Measurements from ENCODE around the gene MOCS1. TPM values are rescaled to one million over a fixed set of nuclear protein-coding genes. Genes with fewer than 3 reads are reported as not detected.
A peak's percentile ranks its signal among the peaks of the same experiment; 100 is the strongest.

MOCS1 gene
- total and polyA plus RNA-seq, 3 experiments from 2014 or later: 0.53 to 0.78 (median 0.77) TPM

GRCh38 chr6:39882531-39882899 lies 51.7 kb downstream of the MOCS1 start:
- POLR2A ChIA-PET: no interaction called here
- H3K4me3 Mint-ChIP-seq: peak overlapping the region in 1 of 7 donors; percentile 62
- H3K4me1 ChIP-seq (ENCODE audit: insufficient read depth, low read length): no peaks in the 10 kb centered on the region
- no peaks in the 10 kb centered on the region for H3K9me3 ChIP-seq (ENCODE audit: low read length)
- H3K4me3 ChIP-seq (ENCODE audit: low read length): no peak overlapping the region
- no peaks in the 10 kb centered on the region for H3K36me3 Mint-ChIP-seq
- H3K9me3 Mint-ChIP-seq: no peaks in the 10 kb centered on the region
- no peak overlapping the region for H3K27ac Mint-ChIP-seq
- no peak for DNase-seq
- no peak overlapping the region for H3K27ac ChIP-seq (ENCODE audit: low read depth, low read length)
- H3K4me1 Mint-ChIP-seq: no peaks in the 10 kb centered on the region
- H3K27me3 Mint-ChIP-seq: peaks cover 11 to 12% of the 10 kb centered on the region in 2 donors
- CTCF ChIA-PET: no interaction called here
- no peaks in the 10 kb centered on the region for H3K36me3 ChIP-seq (ENCODE audit: insufficient read depth, low read length)
- H3K27me3 ChIP-seq (ENCODE audit: insufficient read depth, low read length, poor library complexity, severe bottlenecking): no peaks in the 10 kb centered on the region

DNA sequence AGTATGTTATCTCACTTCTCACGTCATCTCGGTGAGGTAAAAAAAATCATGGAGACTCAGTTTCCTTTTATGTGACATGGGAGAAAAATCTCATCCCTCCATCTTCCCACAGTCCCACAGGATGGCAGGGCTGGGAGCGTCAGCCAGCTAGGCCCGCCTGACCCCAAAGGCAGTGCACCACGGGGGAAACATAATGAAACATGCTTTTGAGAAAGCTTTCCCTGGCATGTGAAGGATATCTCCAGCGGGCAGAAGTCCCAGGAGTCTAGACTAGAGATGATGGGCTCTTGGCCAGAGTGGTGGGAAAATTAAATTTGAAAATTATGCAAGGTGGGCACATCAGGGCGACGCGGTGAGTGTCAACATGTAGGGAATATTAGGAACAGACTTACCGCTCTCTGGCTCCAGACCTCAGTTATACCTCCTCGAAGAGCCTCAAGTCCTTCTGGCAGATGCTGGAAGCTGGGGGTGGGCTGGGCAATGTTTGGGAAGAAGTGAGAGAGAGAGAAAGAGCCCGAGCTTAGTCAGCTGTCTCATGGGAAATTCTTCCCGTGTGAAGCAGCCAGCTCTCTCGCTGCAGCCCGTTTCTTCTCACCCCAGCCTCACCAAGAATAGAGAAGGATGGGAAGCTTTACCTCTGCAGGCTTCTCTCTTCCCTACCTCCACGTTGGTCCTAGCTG lies 52.3 kb downstream of the MOCS1 start:
- Histone ChIP-seq H3K27ac (ENCODE audit: low read depth, low read length) (no peak overlapping the region), H3K4me3 (ENCODE audit: low read length) (no peak overlapping the region), H3K27me3 (ENCODE audit: insufficient read depth, low read length, poor library complexity, severe bottlenecking) (no peaks in the 10 kb centered on the region), H3K4me1 (ENCODE audit: insufficient read depth, low read length) (no peaks in the 10 kb centered on the region), H3K9me3 (ENCODE audit: low read length) (no peaks in the 10 kb centered on the region), H3K36me3 (ENCODE audit: insufficient read depth, low read length) (no peaks in the 10 kb centered on the region)
- ChIA-PET CTCF (no interaction called here), POLR2A (no interaction called here)
- Mint-ChIP-seq H3K9me3 (no peaks in the 10 kb centered on the region), H3K27me3 (peaks cover 7 to 12% of the 10 kb centered on the region in 2 donors), H3K4me3 (peak overlapping the region in 1 of 7 donors; percentile 62), H3K27ac (no peak overlapping the region), H3K36me3 (no peaks in the 10 kb centered on the region), H3K4me1 (no peaks in the 10 kb centered on the region)
- no peak for DNase-seq

GRCh38 chr6:39880594-39880993 lies 53.7 kb downstream of the MOCS1 start:
- POLR2A ChIA-PET: no interaction called here
- Histone ChIP-seq H3K27me3 (ENCODE audit: insufficient read depth, low read length, poor library complexity, severe bottlenecking) (no peaks in the 10 kb centered on the region), H3K4me3 (ENCODE audit: low read length) (no peak overlapping the region), H3K4me1 (ENCODE audit: insufficient read depth, low read length) (no peaks in the 10 kb centered on the region), H3K9me3 (ENCODE audit: low read length) (no peaks in the 10 kb centered on the region), H3K36me3 (ENCODE audit: insufficient read depth, low read length) (no peaks in the 10 kb centered on the region), H3K27ac (ENCODE audit: low read depth, low read length) (no peak overlapping the region)
- no peak overlapping the region for H3K4me3 Mint-ChIP-seq
- H3K9me3 Mint-ChIP-seq: no peaks in the 10 kb centered on the region
- H3K27me3 Mint-ChIP-seq: peaks cover 3% of the 10 kb centered on the region in 2 donors
- no peaks in the 10 kb centered on the region for H3K36me3 Mint-ChIP-seq
- no peaks in the 10 kb centered on the region for H3K4me1 Mint-ChIP-seq
- H3K27ac Mint-ChIP-seq: no peak overlapping the region
- no peak for DNase-seq
- CTCF ChIA-PET: no interaction called here

DNA sequence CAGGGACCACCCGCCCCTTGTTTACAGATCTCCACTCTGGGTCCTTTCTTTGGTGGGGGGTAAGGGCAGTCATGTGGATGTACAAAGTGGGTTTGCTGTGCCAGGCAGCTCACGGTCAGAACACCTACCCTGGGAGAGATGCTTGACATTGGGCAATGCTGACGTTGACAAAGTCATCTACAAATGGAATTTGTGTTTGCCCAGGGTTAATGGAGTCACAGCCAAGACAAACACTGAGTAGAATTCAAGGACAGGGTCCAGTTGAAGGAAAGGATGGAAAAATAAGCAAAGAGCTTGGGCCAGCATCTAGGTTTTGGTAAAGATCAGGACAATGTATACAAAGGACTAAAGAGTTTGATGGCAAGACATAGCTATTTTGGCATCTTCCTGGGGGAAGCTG lies 54.7 kb downstream of the MOCS1 start:
- H3K27ac Mint-ChIP-seq: no peak overlapping the region
- DNase-seq: no peak
- peaks cover 0 to 3% of the 10 kb centered on the region in 2 donors for H3K27me3 Mint-ChIP-seq
- Histone ChIP-seq H3K27me3 (ENCODE audit: insufficient read depth, low read length, poor library complexity, severe bottlenecking) (no peaks in the 10 kb centered on the region), H3K4me3 (ENCODE audit: low read length) (no peak overlapping the region), H3K27ac (ENCODE audit: low read depth, low read length) (no peak overlapping the region), H3K9me3 (ENCODE audit: low read length) (no peaks in the 10 kb centered on the region), H3K36me3 (ENCODE audit: insufficient read depth, low read length) (no peaks in the 10 kb centered on the region), H3K4me1 (ENCODE audit: insufficient read depth, low read length) (no peaks in the 10 kb centered on the region)
- no peaks in the 10 kb centered on the region for H3K4me1 Mint-ChIP-seq
- H3K36me3 Mint-ChIP-seq: no peaks in the 10 kb centered on the region
- no peak overlapping the region for H3K4me3 Mint-ChIP-seq
- ChIA-PET CTCF (no interaction called here), POLR2A (no interaction called here)
- no peaks in the 10 kb centered on the region for H3K9me3 Mint-ChIP-seq

DNA sequence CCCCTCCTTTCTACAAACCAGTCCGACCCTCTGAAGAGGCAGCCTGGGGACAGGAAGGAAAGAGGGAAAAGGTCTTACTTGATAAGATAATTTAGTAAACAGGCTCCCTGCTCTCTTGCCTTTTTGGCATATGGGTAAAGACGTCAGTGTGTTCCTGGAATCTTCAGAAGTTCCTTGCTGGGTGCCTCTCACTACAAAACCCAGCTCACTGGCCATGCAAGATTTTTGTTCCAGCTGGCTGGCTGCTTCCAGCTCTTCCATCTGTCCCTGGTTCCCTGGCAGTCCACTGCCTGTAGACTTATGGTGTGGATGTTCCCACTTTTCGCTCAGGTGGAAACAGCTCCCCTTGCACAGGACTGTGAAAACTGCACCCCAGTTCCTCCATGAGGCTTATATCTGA lies 57.4 kb downstream of the MOCS1 start:
- no peak overlapping the region for H3K4me3 ChIP-seq (ENCODE audit: low read length)
- H3K27ac ChIP-seq (ENCODE audit: low read depth, low read length): no peak overlapping the region
- CTCF ChIA-PET: no interaction called here
- Mint-ChIP-seq H3K4me1 (no peaks in the 10 kb centered on the region), H3K27ac (no peak overlapping the region), H3K9me3 (no peaks in the 10 kb centered on the region), H3K27me3 (peaks cover 0 to 1% of the 10 kb centered on the region in 2 donors), H3K4me3 (no peak overlapping the region), H3K36me3 (no peaks in the 10 kb centered on the region)
- H3K4me1 ChIP-seq (ENCODE audit: insufficient read depth, low read length): no peaks in the 10 kb centered on the region
- H3K36me3 ChIP-seq (ENCODE audit: insufficient read depth, low read length): no peaks in the 10 kb centered on the region
- no peaks in the 10 kb centered on the region for H3K27me3 ChIP-seq (ENCODE audit: insufficient read depth, low read length, poor library complexity, severe bottlenecking)
- POLR2A ChIA-PET: no interaction called here
- H3K9me3 ChIP-seq (ENCODE audit: low read length): no peaks in the 10 kb centered on the region
- DNase-seq: no peak

- Histone ChIP-seq H3K27me3 (ENCODE audit: insufficient read depth, low read length, poor library complexity, severe bottlenecking) (no peaks in the 10 kb centered on the region), H3K9me3 (ENCODE audit: low read length) (no peaks in the 10 kb centered on the region), H3K4me1 (ENCODE audit: insufficient read depth, low read length) (no peaks in the 10 kb centered on the region), H3K4me3 (ENCODE audit: low read length) (no peak overlapping the region), H3K27ac (ENCODE audit: low read depth, low read length) (no peak overlapping the region), H3K36me3 (ENCODE audit: insufficient read depth, low read length) (no peaks in the 10 kb centered on the region)
- ChIA-PET POLR2A (no interaction called here), CTCF (no interaction called here)
- Mint-ChIP-seq H3K4me1 (no peaks in the 10 kb centered on the region), H3K36me3 (no peaks in the 10 kb centered on the region), H3K9me3 (no peaks in the 10 kb centered on the region), H3K4me3 (no peak overlapping the region), H3K27ac (no peak overlapping the region), H3K27me3 (no peaks in the 10 kb centered on the region)
- no peak for DNase-seq
Measured at GRCh38 chr6:39876111-39876510, 58.2 kb downstream of the MOCS1 start.

GRCh38 chr6:39873439-39873838 lies 60.8 kb downstream of the MOCS1 start:
- Mint-ChIP-seq H3K9me3 (no peaks in the 10 kb centered on the region), H3K27ac (no peak overlapping the region), H3K4me1 (no peaks in the 10 kb centered on the region), H3K36me3 (no peaks in the 10 kb centered on the region), H3K27me3 (peaks cover 0 to 6% of the 10 kb centered on the region in 2 donors), H3K4me3 (no peak overlapping the region)
- Histone ChIP-seq H3K9me3 (ENCODE audit: low read length) (no peaks in the 10 kb centered on the region), H3K27me3 (ENCODE audit: insufficient read depth, low read length, poor library complexity, severe bottlenecking) (no peaks in the 10 kb centered on the region), H3K36me3 (ENCODE audit: insufficient read depth, low read length) (no peaks in the 10 kb centered on the region), H3K4me3 (ENCODE audit: low read length) (no peak overlapping the region), H3K27ac (ENCODE audit: low read depth, low read length) (no peak overlapping the region), H3K4me1 (ENCODE audit: insufficient read depth, low read length) (no peaks in the 10 kb centered on the region)
- DNase-seq: no peak
- POLR2A ChIA-PET: no interaction called here
- CTCF ChIA-PET: no interaction called here

DNA sequence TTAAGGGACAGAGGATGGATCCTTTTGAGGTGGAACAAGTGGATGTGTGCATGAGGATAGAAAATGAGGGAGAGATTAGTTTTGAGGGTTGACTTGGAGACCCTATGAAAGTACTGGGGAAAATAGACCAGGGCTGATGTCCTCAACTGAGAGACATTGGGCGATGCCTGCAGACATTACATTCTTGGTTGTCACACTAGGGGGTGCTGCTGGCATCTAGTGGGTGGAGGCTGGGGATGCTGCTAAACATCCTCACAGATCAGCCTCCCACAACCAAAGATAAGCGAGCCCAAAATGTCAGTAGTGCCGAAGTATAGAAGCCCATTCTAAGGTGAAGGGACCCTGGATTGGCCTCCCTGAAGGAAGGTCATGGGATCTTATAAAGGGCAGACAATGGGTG lies 63.3 kb downstream of the MOCS1 start:
- Histone ChIP-seq H3K36me3 (ENCODE audit: insufficient read depth, low read length) (no peaks in the 10 kb centered on the region), H3K27me3 (ENCODE audit: insufficient read depth, low read length, poor library complexity, severe bottlenecking) (no peaks in the 10 kb centered on the region), H3K4me3 (ENCODE audit: low read length) (no peak overlapping the region), H3K4me1 (ENCODE audit: insufficient read depth, low read length) (no peaks in the 10 kb centered on the region), H3K9me3 (ENCODE audit: low read length) (no peaks in the 10 kb centered on the region), H3K27ac (ENCODE audit: low read depth, low read length) (no peak overlapping the region)
- Mint-ChIP-seq H3K4me3 (no peak overlapping the region), H3K9me3 (no peaks in the 10 kb centered on the region), H3K4me1 (no peaks in the 10 kb centered on the region), H3K36me3 (no peaks in the 10 kb centered on the region), H3K27ac (no peak overlapping the region), H3K27me3 (peaks cover 0 to 6% of the 10 kb centered on the region in 2 donors)
- ChIA-PET CTCF (no interaction called here), POLR2A (no interaction called here)
- DNase-seq: no peak

DNA sequence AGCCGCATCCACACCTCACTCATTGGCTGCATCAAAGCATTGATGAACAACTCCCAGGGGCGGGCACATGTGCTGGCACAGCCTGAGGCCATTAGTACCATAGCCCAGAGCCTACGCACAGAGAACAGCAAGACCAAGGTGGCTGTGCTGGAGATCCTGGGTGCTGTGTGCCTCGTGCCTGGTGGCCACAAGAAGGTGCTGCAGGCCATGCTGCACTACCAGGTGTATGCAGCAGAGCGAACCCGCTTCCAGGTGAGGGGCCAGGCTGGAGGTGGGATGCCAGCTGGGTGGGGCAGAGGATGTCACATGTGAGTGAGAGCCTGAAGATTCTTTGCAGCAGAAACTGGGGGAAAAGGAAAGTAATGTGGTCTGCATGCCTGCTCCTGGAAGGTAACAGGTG lies 66.7 kb downstream of the MOCS1 start:
- ChIA-PET POLR2A (no interaction called here), CTCF (no interaction called here)
- Histone ChIP-seq H3K27ac (ENCODE audit: low read depth, low read length) (no peak overlapping the region), H3K9me3 (ENCODE audit: low read length) (no peaks in the 10 kb centered on the region), H3K4me1 (ENCODE audit: insufficient read depth, low read length) (no peaks in the 10 kb centered on the region), H3K27me3 (ENCODE audit: insufficient read depth, low read length, poor library complexity, severe bottlenecking) (no peaks in the 10 kb centered on the region), H3K4me3 (ENCODE audit: low read length) (no peak overlapping the region), H3K36me3 (ENCODE audit: insufficient read depth, low read length) (no peaks in the 10 kb centered on the region)
- no peak overlapping the region for H3K4me3 Mint-ChIP-seq
- no peaks in the 10 kb centered on the region for H3K36me3 Mint-ChIP-seq
- DNase-seq: no peak
- H3K27me3 Mint-ChIP-seq: peaks cover 4 to 6% of the 10 kb centered on the region in 2 donors
- no peaks in the 10 kb centered on the region for H3K4me1 Mint-ChIP-seq
- H3K9me3 Mint-ChIP-seq: no peaks in the 10 kb centered on the region
- H3K27ac Mint-ChIP-seq: no peak overlapping the region

All from CD8-positive, alpha-beta memory T cell (primary cell).